SW480 (cell line): Measurements from ENCODE around the gene GUCY2D.
"Not testable (repeated sequence)": the region's sequence is repeated elsewhere in the genome, so short reads cannot be mapped to it uniquely, and the experiment has no call there.

Source experiments
- DNase-seq: peaks from one replicate; pipeline ENCODE4 v3.0.0-alpha.2; 2016; ENCODE audit warnings: low spot score

Gene GUCY2D

DNA sequence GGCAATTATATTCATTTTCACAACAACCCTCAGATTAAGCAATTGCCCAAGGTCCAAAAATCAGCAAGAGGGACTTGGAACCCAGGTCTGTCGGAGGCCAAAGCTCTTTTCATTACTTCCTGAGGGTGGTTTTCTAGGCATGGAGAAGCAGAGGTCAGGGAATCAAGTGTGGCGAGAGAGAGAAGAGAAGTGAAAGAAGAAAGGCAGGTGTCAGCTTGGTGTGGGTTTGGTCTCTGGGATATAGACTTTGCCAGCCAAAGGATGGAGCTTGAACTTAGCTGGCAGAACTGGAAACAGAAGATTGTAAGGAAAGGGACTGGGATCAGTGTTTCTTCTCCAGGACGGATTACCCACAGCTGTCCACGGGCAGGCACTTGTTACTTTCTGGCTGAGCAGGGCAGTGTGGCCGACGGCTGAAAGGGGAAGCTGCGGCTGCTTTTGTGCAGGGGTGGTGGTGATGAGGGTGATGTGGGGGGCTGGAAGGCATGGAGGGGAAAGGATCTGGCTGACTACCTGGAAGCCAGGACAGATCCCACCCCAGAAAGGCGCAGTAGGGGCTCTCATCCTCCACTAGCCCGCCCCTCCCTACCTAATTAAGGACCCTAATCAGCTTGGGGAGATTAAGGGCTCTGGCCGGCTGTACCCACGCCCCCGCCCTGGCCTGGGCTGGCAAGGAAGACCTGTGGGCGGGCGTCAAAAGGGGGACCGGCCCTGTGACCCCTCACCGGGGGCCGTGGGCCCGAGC is at the start of gene GUCY2D:
Gene GUCY2D, plus strand, starts transcription at position 640 of the 745 bp plus-strand sequence. CDS start 433 bp downstream, outside the sequence.
- DNase-seq: no peak

DNA sequence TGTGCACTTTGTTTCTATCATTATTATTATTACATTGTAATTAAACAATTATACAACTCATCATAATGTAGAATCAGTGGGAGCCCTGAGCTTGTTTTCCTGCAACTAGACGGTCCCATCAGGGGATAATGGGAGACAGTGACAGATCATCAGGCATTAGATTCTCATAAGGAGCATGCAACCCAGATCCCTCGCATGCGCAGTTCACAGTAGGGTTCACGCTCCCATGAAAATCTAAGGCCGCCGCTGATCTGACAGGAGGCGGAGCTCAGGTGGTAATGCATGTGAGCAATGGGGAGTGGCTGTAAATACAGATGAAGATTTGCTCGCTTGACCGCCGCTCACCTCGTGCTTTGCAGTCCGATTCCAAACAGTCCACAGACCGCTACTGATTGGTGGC is 49.1 kb upstream of the GUCY2D start:
- not testable (repeated sequence) for DNase-seq

GRCh38 chr17:7955414-7956227 is 46.8 kb upstream of the GUCY2D start:
- DNase-seq: no peak

DNA sequence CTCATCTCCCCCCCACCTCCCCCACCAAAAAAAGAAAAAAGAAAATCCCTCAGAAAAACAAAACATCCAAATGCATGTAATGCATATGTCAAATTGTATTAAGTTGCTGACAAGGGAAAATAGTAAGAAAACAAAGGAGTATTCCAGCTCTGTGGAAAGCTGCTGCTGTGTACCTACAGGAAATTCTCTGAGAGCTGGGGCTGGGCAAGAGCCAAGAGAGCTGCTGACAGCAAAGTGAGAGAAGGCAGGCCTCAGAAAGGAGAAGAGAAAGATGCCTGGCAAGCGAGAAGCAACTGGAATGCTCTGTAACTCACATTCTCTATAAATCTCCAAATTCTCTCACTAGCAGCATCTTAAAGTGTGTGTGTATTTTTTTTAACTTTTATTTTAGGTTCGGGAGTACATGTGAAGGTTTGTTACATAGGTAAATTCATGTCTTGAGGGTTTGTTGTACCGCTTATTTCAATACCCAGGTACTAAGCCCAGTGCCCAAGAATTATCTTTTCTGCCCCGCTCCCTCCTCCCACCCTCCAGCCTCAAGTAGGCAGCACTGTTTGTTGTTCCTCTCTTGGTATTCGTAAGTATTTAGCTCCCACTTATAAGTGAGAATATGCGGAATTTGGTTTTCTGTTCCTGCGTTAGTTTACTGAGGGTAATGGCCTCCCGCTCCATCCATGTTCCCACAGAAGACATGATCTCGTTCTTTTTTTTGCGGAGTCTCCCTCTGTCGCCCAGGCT is 46.0 kb upstream of the GUCY2D start:
- no peak for DNase-seq

DNA sequence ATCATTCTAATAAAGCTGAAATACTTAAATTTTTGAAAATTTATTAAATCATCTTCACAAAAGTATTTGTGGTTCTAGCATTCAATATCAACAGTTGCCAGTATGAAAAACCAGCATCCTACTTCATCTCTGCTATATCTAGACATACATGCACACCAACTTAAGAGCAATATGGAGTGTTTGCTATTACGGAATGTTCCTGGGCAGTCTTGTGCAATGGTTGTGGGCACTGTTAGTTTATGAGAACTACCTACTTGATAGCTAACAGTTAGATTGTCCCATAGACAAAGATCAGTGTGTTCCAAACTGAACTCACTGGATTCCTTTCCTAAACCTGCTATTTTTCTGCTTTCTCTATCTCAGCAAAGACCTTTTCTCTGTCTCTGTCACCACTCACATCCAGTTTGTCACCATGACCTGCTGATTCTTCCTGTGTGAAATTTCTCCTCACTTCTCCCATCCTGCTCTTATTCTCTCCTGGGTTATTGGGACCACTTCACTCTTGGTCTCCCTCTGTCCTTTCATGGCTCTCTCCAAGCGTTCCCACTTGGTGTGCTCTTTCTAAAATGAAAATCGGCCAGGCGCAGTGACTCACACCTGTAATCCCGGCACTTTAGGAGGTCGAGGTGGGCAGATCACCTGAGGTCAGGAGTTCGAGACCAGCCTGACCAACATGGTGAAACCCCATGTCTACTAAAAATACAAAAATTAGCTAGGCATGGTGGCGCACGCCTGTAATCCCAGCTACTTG is 42.7 kb upstream of the GUCY2D start:
- DNase-seq: no peak

GRCh38 chr17:7961421-7961820 is 41.0 kb upstream of the GUCY2D start:
- no peak for DNase-seq

GRCh38 chr17:7967751-7968150 is 34.7 kb upstream of the GUCY2D start:
- no peak for DNase-seq

DNA sequence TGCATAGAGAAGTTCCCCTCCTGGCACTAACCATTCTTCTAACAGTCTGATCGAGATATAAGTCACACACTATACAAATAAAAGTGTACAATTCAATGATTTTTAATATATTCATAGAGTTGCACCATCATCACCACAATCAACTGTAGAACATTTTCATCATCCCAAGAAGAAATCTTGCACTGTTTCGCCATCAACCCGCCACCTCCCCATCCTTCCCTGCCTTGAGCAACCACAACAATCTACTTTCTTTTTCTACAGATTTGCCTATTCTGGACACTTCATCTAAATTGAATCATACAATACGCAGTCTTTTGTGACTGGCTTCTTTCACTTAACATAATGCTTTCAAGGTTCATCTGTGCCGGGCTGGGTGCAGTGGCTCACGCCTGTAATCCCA is 33.0 kb upstream of the GUCY2D start:
- DNase-seq: no peak

DNA sequence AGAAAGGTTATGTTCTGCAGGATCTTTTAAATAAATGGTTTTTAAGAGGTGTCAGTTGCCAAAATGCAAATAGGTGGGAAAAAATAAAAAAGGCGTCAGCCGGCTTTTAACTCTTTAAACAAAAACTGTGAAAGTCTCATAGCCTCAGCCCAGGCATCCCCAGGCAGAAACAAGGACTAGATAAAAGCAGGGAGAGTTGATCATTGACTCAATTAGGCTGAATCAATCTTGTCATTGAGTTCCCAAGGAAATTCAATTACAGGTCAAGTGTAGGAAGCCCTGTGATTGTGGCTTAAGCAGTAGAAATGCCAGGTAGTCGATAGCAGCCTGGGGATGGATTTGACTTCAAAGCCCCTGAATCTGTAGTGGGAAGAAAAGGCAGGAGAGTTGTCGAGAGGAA is 30.8 kb upstream of the GUCY2D start:
- DNase-seq: no peak

GRCh38 chr17:7972131-7972785 is 30.2 kb upstream of the GUCY2D start:
- no peak for DNase-seq

- no peak for DNase-seq
Observed at GRCh38 chr17:7974638-7975131, 27.7 kb upstream of the GUCY2D start.

GRCh38 chr17:7977039-7977438 is 25.4 kb upstream of the GUCY2D start:
- DNase-seq: no peak

DNA sequence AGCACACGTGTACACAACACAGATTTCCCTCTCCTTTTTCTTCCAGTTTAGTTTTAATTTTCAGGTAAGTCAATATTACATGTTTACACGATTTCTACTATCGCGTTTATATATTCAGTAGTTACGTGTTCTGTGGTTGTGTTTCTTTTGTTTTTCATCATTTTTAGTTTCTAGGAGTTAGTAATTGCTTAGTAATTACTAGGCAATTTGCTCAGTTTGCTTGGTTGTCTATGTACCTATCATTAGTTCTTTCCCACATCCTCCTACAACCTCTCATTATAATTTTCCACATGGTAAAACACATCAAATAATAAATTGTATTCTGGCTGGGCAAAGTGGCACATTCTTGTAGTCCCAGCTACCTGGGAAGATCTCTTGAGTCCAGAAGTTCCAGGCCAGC is 24.6 kb upstream of the GUCY2D start:
- DNase-seq: no peak

- no peak for DNase-seq
Observed at GRCh38 chr17:7982173-7982572, 20.2 kb upstream of the GUCY2D start.

DNA sequence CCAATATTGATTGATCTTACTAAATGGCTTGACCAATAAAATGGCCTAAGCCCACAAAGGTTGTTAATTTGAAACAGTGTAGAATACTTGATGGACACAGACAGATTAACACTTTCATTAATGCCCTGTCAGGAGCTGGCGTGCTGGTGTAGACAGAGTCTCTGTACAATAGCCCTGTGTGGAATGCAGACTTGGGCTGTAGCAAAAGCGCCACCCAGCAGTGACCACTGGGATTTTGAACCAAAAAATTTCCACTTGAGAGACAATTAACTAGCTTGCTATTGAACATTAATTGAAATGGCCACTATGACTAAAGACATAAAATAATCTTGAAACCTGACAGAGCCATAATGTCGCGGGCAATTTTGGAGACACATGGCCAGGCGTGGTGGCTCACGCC is 19.7 kb upstream of the GUCY2D start:
- no peak for DNase-seq

- DNase-seq: no peak
Observed at GRCh38 chr17:7984904-7985303, 17.5 kb upstream of the GUCY2D start.

DNA sequence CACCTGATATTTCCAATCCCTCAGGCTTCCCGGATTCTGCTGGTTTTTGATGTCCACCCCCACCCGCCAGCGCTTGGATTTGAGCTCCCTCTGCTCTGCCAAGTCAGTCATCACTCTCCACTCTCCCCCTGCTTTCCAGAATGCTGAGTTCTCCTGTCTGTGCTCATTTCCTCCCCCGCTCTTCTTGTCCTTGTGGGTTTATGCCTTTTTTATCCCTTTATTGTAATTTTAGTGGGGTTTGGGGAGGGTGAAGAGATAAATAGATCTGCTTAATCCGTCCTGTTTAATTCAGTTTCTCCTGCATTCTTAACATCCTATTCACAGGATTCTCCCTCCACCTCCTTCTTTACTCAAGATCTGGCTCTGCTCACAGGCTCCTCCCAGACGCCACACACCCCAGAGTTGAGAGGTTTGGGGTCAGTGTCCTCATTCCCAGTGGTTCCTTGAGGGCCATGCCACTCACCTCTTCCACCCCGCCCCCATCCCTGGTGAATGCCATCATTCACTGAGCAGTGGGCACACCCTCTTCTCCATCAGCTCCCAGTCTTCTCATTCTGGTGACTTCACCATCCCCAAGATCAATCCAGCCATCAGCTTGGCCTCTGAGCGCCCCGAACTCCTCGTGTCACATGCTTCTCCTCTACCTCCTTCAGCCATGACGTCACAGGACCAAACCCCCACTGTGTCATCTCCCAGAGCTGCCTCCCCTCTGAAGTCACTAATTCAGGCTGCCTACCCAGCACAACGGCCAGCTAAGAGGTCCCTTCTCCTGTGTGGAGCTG is 15.1 kb upstream of the GUCY2D start:
- DNase-seq: no peak

DNA sequence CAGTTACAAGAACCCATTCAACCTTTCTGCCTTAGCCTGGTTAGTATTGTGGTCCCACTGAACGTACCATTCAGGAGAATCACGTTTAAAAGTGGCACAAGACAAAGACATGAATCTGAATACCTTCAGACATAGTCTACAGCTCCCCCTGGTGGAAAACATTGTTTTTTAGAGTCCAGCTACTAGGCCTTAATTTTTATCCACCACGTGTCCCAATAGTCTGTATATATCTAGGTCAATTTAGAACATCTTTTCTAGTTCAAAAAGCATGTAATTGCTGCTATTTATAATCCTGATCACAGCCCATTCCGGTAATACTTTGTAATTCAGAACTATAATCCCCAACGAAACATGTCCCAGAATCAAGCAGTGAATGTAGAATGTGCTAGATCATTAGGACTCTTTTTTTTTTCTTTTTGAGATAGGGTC is 13.7 kb upstream of the GUCY2D start:
- DNase-seq: peak; percentile 76

- DNase-seq: peak; percentile 86
Observed at GRCh38 chr17:7989781-7990655, 12.4 kb upstream of the GUCY2D start.
